IPS-20b (cell line): ENCODE data around the gene PERP.
"Not testable (repeated sequence)": the region's sequence is repeated elsewhere in the genome, so short reads cannot be mapped to it uniquely, and the experiment has no call there.

Source experiments
- H3K27ac ChIP-seq: one replicate; pipeline ENCODE4 v1.5.1; 2013; ENCODE audit warnings: low read length
- H3K27me3 ChIP-seq: 2 replicates; pipeline ENCODE4 v1.6.1; 2013; ENCODE audit warnings: mild to moderate bottlenecking, low read length, inconsistent platforms; ENCODE audit not compliant: insufficient read depth
- H3K36me3 ChIP-seq: 2 replicates; pipeline ENCODE4 v1.6.1; 2013; ENCODE audit warnings: low read depth, mild to moderate bottlenecking, inconsistent platforms, low read length, moderate library complexity; ENCODE audit not compliant: insufficient read depth
- H3K4me1 ChIP-seq: 2 replicates; pipeline ENCODE4 v1.6.1; 2013; ENCODE audit warnings: mild to moderate bottlenecking, control low read depth, inconsistent platforms, low read length, moderate library complexity; ENCODE audit not compliant: insufficient read depth
- H3K4me3 ChIP-seq: 2 replicates; pipeline ENCODE4 v1.5.1; 2013; ENCODE audit warnings: mild to moderate bottlenecking, low read length, inconsistent platforms
- H3K9ac ChIP-seq: 2 replicates; pipeline ENCODE4 v1.6.1; 2013; ENCODE audit warnings: low read depth, mild to moderate bottlenecking, inconsistent platforms, low read length, moderate library complexity
- H3K9me3 ChIP-seq: 2 replicates; pipeline ENCODE4 v1.6.1; 2013; ENCODE audit warnings: mild to moderate bottlenecking, low read depth, low read length, inconsistent platforms; ENCODE audit not compliant: insufficient read depth

Gene PERP

GRCh38 chr6:138085839-138086222 is 21.4 kb downstream of the PERP start:
- no peak overlapping the region for H3K27ac ChIP-seq
- no peaks in the 10 kb centered on the region for H3K27me3 ChIP-seq
- H3K9ac ChIP-seq: no peak overlapping the region
- peaks cover 19% of the 10 kb centered on the region for H3K4me1 ChIP-seq
- peaks cover under 1% of the 10 kb centered on the region; the same call in 1 of the 2 replicates for H3K36me3 ChIP-seq
- H3K4me3 ChIP-seq: no peak overlapping the region
- H3K9me3 ChIP-seq: no peaks in the 10 kb centered on the region

DNA sequence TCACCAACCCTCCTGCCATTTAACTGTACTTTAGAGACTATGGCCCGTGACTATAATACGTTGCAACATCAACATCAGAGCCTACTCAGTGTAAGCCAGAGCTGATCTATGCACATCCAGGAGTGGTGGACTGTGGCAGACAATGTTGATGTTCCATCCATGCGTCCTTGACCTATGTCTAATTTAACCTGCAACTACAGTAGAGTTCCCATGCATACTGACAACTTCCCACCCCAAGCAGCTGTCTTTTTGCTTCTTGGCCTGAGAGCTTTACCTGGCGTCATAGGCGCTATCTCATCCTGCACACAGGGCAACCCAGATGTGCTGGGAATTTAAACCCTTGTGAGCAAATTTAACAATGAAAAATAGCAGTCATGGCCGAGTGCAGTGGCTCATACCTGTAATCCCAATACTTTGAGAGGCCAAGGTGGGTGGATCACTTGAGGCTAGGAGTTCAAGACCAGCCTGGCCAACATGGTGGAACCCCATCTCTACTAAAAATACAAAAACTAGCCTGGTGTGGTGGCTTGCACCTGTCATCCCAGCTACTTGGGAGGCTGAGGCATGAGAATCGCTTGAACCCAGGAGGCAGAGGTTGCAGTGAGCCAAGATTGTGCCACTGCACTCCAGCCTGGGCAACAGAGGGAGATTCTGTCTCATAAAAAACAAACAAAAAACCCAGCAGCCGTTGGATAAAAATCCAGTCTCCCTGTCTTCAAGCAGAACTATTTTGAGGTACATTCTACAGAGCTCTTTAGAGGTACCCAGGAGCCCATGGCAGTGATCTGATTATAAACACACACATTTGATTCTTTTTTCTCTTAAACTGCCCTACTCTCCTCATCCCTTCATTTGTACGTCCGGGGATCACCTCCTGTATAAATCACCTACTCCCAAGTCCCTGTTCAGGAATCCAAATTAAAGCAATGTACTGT is 22.0 kb downstream of the PERP start:
- no peak overlapping the region for H3K27ac ChIP-seq
- H3K27me3 ChIP-seq: no peaks in the 10 kb centered on the region
- peaks cover 19% of the 10 kb centered on the region for H3K4me1 ChIP-seq
- no peak overlapping the region for H3K9ac ChIP-seq
- H3K36me3 ChIP-seq: no peaks in the 10 kb centered on the region
- H3K4me3 ChIP-seq: no peak overlapping the region
- no peaks in the 10 kb centered on the region for H3K9me3 ChIP-seq

DNA sequence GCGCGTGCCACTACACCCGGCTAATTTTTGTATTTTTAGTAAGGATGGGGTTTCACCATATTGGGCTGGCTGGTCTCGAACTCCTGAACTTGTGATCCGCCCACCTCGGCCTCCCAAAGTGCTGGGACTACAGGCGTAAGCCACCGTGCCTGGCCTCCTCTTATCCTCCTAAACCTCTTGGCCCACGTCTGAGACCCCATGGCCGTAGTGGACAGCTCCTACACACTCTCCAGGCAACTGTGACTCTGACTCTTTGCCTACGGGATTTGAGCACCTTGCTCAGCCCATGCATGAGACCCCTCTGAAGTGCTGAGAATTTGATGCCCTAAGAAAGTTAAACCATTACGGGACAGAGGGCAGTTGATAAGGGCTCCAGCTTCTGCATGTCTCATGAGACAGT is 25.0 kb downstream of the PERP start:
- Histone ChIP-seq H3K27me3 (no peaks in the 10 kb centered on the region), H3K36me3 (no peaks in the 10 kb centered on the region), H3K27ac (no peak overlapping the region), H3K4me1 (peaks cover 6% of the 10 kb centered on the region; the same call in 1 of the 2 replicates), H3K9me3 (no peaks in the 10 kb centered on the region), H3K4me3 (no peak overlapping the region), H3K9ac (no peak overlapping the region)

DNA sequence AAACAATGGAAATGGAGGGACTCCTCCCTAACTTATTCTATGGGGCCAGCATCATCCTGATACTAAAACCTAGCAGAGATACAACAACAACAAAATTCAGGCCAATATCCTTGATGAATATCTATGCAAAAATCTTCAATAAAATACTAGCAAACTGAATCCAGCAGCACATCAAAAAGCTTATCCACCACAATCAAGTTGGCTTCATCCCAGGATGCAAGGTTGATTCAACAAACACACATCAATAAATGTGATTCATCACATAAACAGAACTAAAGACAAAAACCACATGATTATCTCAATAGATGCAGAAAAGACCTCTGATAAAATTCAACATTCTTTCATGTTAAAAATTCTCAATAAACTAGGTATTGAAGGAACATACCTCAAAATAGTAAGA is 27.7 kb downstream of the PERP start:
- not testable (repeated sequence) for H3K27ac ChIP-seq, H3K4me1 ChIP-seq, H3K9me3 ChIP-seq, H3K36me3 ChIP-seq, H3K9ac ChIP-seq, H3K4me3 ChIP-seq, H3K27me3 ChIP-seq

GRCh38 chr6:138078491-138078890 is 28.7 kb downstream of the PERP start:
- no peaks in the 10 kb centered on the region for H3K4me1 ChIP-seq
- no peak overlapping the region for H3K4me3 ChIP-seq
- peaks cover 14% of the 10 kb centered on the region for H3K9me3 ChIP-seq
- no peaks in the 10 kb centered on the region for H3K27me3 ChIP-seq
- H3K36me3 ChIP-seq: no peaks in the 10 kb centered on the region
- no peak overlapping the region for H3K9ac ChIP-seq
- no peak overlapping the region for H3K27ac ChIP-seq

GRCh38 chr6:138073264-138073663 is 34.0 kb downstream of the PERP start:
- Histone ChIP-seq H3K4me3 (no peak overlapping the region), H3K4me1 (no peaks in the 10 kb centered on the region), H3K9ac (no peak overlapping the region), H3K27me3 (no peaks in the 10 kb centered on the region), H3K36me3 (no peaks in the 10 kb centered on the region), H3K27ac (no peak overlapping the region), H3K9me3 (peaks cover 15% of the 10 kb centered on the region)

DNA sequence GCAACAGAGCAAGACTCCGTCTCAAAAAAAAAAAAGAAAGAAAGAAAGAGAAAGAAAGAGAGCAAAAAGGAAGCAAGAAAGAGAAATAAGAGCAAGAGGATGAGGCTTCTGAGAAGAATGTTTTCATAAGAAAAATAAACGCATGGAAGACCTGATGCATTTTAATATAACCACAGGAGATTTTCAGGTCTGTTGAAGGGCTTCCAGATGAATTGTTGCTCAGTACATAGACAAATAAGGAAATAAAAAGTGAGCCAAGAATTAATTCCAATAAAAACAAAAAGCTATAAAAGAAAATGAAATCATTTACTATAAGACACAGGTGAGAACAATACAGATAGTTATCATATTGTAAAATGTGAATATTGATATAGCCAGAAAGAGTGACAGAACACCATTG is 43.5 kb downstream of the PERP start:
- Histone ChIP-seq H3K36me3 (no peaks in the 10 kb centered on the region), H3K27me3 (no peaks in the 10 kb centered on the region), H3K4me3 (no peak overlapping the region), H3K9me3 (no peaks in the 10 kb centered on the region), H3K9ac (no peak overlapping the region), H3K4me1 (peaks cover 6% of the 10 kb centered on the region; the same call in 1 of the 2 replicates), H3K27ac (no peak overlapping the region)

- no peaks in the 10 kb centered on the region; the same call in 1 of the 2 replicates for H3K9me3 ChIP-seq
- no peak overlapping the region for H3K4me3 ChIP-seq
- H3K27me3 ChIP-seq: no peaks in the 10 kb centered on the region
- no peak overlapping the region for H3K9ac ChIP-seq
- no peaks in the 10 kb centered on the region for H3K4me1 ChIP-seq
- no peak overlapping the region for H3K27ac ChIP-seq
- H3K36me3 ChIP-seq: no peaks in the 10 kb centered on the region
Observed at GRCh38 chr6:138054982-138055381, 52.2 kb downstream of the PERP start.

DNA sequence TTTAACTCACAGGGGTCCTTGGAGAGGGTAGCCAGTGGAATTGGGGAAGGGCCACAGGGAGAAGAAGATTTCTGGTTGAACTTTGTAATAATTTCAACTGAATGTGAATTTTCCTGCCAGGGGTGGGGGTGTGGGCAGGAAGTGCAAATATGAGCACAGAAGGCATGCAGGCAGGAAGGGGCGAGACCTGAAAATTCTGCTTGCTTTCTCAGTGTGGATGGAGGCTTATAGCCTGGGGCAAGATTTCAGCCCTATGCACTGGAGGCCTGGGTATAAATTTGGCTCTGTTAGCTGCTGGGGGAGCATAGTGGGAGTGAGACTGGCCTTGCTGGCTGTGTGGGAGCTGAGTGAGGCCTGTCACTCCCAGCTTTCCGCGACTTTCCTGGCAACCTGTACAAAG is 54.4 kb downstream of the PERP start:
- Histone ChIP-seq H3K4me1 (no peaks in the 10 kb centered on the region), H3K27me3 (no peaks in the 10 kb centered on the region), H3K27ac (no peak overlapping the region), H3K9ac (no peak overlapping the region), H3K36me3 (no peaks in the 10 kb centered on the region), H3K4me3 (no peak overlapping the region), H3K9me3 (no peaks in the 10 kb centered on the region; the same call in 1 of the 2 replicates)

GRCh38 chr6:138044972-138045371 is 62.2 kb downstream of the PERP start:
- no peak overlapping the region for H3K27ac ChIP-seq
- no peaks in the 10 kb centered on the region for H3K4me1 ChIP-seq
- no peak overlapping the region for H3K4me3 ChIP-seq
- no peaks in the 10 kb centered on the region for H3K36me3 ChIP-seq
- H3K9ac ChIP-seq: no peak overlapping the region
- no peaks in the 10 kb centered on the region for H3K27me3 ChIP-seq
- H3K9me3 ChIP-seq: no peaks in the 10 kb centered on the region; the same call in 1 of the 2 replicates

GRCh38 chr6:138044458-138044857 is 62.8 kb downstream of the PERP start:
- Histone ChIP-seq H3K9me3 (no peaks in the 10 kb centered on the region; the same call in 1 of the 2 replicates), H3K27me3 (no peaks in the 10 kb centered on the region), H3K4me1 (no peaks in the 10 kb centered on the region), H3K36me3 (no peaks in the 10 kb centered on the region), H3K9ac (no peak overlapping the region), H3K4me3 (no peak overlapping the region), H3K27ac (no peak overlapping the region)
